Inferior parietal cortex (tissue), 1 donor: Measurements from ENCODE around the gene PIMREG.

ENCODE experiments used
- DNase-seq: peaks from one replicate; pipeline ENCODE4 v3.0.0-alpha.2; 2016; ENCODE audit errors: extremely low spot score

Gene PIMREG

DNA sequence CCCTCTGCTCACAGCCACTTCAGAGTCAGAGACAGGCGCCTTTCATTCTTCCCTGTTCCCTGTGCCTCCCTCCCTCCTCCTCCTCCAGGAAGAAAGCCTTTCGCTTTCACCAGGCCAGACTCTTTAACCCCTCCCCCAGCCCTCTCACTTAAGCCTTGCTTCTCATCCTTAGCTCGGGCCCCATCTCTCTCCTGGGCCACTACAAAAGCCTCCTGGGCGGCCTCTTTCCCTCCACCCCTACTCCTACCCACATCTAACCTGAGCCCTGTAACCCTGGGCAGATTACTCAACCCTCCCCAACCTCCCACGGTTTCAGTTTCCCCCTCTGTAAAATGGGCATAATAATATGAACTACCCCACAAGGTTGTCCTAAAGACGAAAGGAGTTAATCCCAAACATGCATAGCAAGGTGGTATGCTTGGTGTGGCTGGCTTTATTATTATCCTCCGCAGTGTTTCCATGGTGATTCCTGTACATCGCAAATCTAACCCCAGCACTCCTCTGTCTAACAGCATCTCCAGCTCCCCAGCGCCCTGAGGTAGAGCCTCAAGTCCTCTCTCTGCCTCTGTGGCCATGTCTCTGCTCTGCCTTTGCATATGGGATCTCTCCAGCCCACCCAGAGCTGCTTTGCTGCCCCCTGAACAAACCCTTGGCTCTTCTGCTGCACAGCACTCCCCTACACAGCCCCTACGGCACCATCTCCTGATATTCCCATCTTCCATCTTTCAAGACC lies 17.7 kb downstream of the PIMREG start:
- DNase-seq, result no peak

DNA sequence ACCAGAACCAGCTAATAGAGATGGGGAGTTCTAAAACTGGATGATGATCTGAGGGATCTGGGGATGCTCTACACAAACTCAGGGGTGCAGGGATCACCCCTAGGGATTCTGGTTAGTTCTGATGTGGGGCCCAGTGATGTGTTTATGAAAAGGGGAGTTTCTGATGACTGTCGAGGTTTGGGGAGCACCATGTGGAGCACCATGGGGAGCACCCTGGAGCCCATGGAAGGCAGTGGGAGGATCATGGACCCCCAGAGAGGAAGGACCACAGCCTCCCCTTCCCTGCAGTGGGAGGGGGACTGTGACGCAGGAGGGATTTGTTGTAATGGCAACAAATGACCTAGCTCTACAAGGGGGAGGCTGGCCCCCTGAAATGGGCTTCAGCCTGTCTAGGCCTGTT lies 18.4 kb downstream of the PIMREG start:
- no peak for DNase-seq

DNA sequence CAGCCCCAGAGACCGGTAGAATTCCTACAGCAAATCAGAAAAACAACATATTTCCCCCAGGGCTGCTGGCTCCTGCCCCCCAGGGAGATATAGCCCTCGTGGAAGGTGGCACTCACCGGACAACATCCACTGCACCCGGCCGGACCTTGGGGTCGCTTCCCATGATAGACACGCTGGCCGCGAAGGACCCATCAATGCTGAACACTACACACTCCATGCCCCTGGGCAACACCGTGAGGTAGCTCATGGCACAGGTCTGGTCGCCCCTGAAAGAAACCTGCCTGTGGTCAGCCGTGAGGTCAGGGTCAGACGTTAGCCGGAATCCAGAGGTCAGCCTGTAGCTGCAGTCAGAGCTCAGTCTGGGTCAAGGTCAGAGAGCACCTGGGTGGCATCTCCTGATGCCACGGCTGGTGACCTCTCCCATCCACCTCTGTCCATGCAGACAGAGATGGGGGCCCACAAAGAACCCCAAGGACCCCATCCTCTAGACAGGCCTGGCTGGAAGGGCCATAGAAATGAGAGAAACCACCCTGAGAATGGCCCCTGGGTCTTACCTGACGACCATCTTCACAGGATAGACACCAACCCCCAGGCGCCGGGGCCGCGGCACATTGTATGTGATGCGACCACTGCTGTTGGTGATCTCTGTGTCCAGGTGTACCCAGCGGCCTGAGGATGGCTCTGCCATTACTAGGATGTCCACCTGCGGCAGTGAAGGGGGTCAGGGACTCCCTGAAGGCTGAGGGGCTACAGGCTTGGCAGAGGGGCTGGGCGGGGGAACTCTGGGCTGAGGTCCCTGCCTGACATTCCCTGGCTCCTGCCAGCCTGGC lies 19.6 kb downstream of the PIMREG start:
- DNase-seq, result no peak

DNA sequence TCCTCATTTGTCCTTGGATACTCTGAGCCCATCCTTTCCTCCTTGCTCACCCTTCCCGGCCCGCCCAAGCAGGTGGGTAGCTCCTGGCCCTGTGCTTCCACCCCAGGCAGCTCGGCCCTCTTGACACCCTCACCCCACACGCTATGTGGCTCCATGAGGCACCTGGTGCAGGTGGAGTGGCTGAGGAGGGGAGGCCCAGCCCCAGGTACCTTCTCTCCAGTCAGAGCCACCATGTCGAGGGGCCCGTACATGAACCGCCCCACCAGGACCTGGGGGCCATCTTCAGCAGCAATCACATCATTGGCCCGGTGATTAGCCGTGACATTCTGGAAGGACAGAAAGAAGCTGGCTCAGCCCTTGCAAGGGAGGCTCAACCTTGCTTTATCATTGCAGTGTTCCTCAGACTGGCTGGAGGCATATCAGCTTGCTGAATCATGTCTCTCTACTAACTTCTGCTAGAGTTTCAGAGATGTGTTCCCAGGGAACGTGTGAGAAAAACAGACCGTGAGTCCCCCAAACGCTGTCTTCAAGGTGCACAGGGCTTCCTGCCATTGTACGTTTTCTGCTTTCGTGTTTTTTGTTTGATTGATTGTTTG lies 20.3 kb downstream of the PIMREG start:
- DNase-seq, result no peak

DNA sequence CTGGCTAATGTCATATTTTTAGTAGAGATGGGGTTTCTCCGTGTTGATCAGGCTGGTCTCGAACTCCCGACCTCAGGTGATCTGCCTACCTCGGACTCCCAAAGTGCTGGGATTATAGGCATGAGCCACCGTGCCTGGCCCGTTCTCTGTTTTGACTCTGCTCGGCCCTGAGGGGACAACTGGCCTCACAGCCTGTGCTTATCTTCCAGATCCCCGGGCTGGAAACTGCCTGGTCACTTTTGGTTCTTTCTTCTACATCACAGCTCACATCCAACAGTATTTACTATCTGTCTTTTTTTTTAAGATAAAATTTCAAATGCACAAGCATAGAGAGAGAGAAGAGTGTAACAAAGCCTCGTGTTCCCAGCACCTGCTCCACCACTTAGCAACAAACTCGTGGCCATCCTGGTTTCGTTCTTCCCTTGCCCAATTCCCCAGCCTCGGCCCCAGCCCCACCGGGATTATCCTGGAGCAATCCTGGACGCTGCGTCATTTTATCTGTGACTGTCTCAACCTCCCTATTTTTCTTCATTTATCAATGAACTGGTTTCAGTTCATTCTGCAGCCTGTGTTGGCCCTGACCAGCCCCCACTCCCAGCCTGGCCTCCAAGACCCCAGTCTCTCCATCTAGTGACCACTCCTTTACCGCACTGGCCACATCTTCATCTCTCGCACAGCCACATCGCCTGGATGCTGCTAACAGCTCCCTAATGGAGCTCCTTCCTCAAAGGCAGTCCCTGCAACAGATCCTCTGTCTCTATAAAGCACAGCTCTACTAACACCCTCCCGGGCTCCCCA lies 21.1 kb downstream of the PIMREG start:
- DNase-seq, result no peak

DNA sequence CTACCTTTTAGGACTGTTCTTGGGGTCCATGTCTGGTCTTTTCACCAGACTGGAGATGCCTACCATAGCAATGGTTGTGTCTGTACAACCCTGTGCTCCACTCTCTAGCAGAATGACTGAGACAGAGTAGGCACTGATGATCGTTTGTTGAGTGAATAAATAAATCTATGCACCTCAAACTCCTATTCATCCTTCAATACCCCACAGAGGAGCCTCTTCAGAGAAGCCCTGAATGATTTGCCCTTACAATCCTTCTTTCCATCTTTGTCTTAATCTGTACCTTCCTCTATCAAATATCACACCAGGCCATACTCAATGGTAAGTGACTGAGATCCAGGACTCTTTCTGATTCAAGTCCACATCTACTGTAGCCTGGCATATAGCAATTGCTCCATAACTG lies 23.3 kb downstream of the PIMREG start:
- no peak for DNase-seq

DNA sequence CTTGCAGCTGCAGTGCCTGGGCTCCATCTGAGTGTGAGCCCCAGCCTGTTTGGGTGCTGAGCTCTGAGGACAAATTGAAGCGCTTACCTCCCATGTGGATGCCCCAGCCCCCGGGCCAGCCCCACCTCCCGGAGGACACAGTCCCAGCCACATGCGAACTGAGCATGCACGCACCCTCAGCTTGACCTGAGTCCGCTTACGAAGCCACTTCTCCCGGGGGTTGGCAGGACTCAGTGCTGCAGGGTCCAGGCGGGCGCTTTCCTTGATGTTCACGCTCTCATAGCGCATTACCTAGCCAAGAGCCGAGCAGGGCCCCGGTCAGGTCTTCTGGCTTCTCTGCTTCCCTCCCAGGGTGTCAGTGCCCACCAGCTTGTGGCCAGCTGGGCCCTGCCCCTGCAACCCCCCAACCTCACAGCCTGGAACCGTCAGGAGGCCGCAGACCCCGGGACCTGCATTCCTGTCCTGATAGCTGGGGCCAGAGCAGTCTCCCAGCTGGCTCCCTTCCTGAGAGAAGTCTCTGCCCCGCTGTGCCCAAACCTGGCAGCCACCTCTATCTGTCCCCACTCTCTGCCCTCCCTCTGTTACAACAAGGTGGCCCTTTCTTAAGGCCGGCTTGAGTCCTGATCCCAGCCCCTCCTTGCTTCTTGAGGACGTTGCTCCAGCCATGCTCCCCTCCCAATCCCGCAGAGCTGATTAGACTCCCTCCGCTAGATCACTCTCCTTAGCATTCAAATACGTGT lies 24.0 kb downstream of the PIMREG start:
- no peak for DNase-seq

DNA sequence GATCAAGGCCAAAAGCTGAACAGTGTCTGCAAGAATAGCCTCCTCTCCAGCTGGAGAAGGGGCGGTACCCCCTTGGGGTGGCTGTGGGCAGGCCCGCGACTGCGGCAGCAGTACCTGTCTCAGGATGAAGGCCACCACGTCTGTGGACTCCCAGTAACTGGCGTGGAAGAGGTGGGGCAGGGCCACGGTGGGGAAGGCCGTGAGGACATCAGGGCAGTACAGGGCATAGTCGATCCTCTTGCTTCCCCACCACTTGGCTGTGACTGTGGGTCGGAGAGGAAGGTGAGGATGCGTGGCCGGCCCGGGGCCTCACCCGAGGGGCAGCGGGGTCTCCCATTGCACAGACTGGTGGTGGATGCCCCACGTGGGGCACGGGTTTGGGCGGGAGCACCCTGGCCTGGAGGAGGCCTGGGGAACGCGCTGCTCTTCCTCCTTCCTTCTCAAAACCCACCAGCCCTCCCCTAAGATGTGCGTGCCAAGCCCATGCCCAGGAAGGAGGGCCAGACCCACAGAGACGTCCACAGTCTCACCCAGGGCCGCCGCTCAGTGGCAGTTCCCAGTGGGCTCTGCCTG lies 26.0 kb downstream of the PIMREG start:
- DNase-seq, result no peak

- no peak for DNase-seq
Observed at GRCh38 chr17:6470751-6471521, 26.7 kb downstream of the PIMREG start.

DNA sequence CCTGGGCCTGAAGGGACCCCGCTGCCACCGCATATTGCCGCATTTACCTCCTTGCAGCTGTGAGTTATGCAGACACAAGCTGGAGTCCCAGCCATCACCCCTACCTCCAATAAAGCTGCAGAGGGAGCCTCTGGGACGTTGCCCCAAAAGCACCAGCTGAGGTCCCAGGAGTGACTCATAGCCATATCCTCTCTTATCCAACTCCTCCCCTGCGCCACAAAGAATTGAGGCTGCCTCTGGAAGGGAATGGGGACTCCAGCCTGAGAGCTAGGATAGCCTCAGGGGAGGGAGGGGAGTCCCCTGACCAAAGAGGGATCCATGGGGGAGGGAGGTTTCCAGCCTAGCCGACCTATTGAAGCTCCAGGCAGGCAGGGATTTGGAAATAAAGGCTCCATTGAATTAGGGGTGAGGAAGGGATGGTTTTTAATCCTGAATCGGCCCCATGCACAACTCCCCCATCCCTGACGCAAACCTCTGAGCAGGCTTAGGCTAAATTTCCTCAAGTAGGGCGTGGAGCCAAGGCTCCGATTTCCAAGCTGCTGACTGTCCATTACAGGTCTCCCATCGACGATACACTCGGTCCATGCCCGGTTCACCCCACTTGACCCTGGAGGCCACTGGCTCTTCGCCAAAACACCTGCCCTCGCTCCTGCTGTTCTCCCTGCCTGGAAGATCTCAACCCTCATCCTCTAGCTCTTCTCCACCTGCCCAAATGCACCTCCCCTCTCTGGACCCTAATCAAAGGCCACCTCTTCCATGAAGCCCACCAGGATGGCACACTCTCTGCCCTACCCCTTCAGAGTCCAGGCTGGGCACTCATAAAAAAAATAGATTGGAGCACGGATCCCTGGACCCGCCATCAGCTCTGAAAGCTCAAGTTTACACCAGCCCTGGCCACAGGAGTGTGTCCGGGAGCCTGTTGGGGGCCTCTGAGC lies 27.5 kb downstream of the PIMREG start:
- DNase-seq, result no peak

DNA sequence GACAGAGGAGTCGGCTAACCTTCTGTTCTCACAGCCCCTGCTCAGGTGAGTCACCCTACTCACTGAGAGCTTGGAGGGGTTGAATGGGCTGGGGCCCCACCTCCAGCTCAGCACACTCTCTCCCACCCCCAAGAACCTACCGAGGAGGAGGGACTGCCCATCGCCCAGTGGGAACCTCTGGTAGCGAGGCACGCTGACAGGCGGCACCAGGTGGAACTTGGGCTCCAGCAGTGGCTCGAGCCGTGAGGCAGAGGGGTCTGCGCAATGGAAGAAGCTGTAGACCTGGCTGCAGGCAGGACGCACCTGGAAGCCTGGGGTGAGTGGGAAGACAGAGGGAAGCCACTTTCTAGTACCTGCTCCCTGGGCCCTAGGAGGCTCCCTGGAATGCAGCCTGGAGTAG lies 28.3 kb downstream of the PIMREG start:
- no peak for DNase-seq

DNA sequence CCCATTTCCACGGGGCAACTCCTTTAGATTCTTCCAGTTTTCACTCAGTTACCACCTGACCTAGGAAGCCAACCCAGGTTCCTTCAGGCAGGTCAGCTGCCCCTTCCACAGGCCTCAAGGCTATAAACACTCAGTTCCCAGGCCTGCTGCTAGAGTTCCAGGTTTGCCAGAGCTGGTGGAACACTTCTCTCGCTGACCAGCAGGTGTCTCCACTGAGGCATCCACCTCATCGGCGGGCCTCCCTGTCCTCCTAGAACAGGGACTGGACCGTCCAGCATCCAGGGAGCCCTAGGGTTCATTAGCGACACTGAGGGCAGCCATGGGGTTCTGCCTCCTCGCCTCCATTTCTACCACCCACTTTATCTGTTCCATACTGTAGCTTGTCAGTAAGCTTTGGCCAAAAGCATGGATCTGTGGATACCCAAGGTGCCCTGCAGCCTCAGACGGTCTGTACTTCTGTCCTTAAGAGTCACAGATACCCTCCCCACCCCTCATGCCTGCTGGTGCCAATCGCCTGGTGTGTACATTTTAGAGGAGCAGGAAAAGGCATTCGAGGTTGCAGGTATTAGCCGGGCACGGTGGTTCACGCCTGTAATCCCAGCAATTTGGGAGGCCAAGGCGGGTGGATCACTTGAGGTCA lies 29.0 kb downstream of the PIMREG start:
- DNase-seq, result peak; percentile 75

DNA sequence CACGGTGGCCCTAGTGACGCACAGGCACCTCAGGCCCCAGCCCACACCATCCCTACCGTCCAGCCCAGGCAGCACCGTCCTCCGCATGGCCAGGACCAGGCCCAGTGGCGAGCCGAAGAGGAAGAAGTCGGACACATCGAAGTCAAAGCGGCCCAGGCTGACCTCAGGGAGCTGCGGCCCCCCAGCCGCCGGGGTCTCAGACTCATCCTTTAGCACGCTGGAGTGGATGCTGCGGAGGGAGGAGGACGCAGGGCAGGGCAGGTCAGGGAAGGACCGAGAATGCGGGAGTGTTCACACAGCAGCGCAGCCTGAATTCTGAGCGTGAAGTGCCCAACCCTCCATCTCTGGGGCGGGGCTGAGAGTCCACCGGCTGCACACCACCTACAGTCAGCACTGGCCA lies 30.1 kb downstream of the PIMREG start:
- no peak for DNase-seq

DNA sequence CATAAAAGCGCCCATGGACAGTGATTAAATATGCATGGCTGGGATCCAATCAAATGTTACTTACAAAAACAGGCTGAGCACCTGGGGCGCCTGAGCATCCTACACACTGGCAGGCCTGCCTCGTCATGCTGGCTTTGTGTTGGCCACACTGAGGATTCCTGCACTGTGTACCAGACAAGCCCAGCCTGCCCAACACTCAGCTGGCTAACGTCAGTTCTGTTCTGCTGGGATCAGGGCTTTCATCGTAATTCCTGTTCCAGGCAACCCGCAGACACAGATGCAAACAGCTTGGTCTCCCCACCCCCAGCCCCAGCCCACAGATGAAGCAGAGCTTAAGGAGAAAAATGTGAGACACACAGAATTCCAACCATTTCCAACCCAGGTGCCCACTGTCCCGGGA lies 30.7 kb downstream of the PIMREG start:
- DNase-seq, result no peak

- DNase-seq, result no peak
Observed at GRCh38 chr17:6475411-6475810, 31.2 kb downstream of the PIMREG start.

DNA sequence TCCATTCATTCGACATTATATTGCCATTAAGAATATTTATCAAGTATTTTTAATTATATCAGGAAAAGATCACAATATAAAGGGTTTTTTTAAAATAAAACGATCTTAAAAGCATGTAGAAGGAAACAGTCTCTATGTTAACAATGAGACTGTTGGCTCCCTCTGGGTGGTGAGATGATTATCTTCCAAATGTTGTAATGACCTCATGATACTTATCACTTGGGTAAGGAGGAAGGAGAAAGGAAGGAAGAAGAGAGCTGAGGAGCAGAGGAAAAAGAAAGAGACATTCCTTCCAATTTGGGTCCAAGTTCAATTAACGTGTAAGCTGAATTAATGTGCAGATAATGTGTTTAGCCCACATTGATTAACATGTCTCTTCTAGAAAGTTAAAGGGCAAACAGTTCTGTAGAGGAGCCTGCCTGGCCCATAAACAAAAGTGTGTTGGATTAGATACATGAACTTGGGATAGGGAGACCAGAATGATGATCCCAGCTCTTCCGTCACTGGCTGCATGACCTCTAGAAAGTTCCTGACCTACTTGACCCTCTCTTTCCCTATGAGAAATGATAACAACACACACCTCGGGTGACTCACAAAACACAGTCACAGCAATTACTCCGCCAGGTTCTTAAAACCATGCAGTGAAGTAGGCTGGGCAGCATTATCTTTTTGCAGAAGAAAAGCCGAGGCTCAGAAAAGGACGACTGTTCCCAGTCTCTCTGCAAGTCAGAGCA lies 32.0 kb downstream of the PIMREG start:
- no peak for DNase-seq

DNA sequence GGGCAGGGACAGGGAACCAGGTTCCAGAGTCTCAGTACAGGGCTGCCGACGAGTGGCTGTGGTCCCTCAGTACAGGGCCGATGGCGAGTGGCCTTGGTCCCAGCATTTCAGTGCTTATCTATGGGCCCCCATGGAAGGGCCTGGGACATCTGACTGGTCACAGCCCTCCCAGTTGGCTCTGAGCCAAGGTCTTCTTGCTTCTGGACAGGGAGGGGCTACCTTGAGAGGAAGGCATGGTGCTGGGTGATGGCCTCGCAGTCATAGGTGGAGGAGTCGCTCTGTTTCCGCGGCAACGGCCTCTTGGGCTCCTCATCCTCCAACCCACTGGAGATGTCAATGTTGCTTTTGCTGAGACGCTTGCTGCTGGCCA lies 32.5 kb downstream of the PIMREG start:
- no peak for DNase-seq

DNA sequence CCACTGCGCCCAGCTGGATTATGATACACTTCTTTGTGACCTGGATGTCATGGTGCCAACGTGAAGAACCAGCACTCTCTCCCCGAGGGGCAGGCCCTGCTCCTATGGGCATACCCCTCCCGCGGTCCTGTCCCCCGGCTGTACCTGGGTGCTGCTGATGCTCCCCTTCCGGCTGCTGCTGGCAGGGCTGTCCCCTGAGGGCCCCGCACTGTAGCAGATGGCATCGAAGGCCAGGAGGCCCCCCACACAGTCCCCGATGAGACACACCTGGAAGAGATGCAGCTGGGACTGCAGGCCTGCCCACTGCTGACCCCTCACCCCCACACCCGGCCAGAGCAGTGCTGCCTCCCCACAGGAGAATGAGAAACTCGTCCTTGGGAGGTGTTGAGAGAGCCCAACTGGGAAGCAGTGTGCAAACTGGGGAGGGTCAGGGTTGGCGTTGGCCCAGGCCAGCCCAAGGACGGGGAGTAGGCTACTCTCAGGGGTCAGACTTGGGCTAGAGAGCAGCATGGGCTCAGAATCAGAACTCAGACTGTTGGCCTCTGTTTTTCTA lies 33.7 kb downstream of the PIMREG start:
- DNase-seq, result no peak
